ENCODE results near the gene TMUB1.

The TMUB1 gene

DNA sequence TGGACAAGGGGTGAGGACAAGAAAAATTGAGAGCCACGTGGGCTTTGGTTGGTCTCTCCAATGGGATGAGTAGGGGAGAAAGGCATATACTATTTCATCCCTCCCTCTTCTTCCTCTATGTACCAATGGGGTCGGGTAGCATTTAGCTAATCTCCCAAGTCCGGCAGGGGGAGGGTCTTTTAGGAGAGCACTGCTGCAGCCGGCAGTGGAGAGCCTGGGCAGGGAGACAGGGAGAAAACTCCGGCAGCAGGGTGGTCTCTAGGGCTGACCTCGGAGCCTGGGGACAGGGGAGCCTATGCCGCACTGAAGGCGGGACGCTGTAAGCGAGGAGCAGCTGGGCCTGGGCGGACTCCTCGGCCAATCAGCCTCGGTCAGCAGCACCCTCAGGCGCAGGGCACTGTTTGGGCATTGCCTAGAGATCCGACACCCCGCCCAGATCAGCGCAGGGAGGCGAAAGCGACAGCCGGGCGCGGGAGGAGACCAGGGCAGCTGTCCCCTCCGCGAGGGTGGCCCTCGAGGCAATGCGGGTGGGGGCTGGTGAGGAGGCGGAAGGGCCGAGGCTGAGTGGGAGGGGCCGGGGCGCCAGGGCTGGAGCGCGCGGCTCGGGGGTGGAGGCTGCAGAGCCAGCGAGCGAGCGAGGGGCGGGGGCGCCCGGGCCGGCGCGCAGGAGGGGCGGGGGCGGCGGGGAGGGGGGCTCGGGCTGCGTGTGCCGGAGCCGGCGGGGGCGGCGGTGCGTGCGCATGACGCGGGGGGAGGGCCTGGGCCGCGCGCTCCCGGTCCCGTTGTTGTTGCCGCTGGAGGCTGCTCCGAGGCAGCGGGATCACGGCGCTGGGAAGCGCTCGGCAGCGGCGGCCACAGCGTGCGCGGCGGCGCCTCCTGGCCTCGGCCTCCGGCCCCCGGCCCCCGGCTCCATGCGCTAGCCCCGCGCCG, 2.7 kb upstream of the TMUB1 start, which contains the start of gene AGAP3:
Gene AGAP3, plus strand, starts transcription at position 785 of the 930 bp plus-strand sequence. CDS start 267 bp downstream, outside the sequence.
- peaks cover 29% of the 10 kb centered on the region for H4K20me1 ChIP-seq (ENCODE audit: insufficient read depth, low read length, poor library complexity, severe bottlenecking)
- TF ChIP-seq, protein P1, sequence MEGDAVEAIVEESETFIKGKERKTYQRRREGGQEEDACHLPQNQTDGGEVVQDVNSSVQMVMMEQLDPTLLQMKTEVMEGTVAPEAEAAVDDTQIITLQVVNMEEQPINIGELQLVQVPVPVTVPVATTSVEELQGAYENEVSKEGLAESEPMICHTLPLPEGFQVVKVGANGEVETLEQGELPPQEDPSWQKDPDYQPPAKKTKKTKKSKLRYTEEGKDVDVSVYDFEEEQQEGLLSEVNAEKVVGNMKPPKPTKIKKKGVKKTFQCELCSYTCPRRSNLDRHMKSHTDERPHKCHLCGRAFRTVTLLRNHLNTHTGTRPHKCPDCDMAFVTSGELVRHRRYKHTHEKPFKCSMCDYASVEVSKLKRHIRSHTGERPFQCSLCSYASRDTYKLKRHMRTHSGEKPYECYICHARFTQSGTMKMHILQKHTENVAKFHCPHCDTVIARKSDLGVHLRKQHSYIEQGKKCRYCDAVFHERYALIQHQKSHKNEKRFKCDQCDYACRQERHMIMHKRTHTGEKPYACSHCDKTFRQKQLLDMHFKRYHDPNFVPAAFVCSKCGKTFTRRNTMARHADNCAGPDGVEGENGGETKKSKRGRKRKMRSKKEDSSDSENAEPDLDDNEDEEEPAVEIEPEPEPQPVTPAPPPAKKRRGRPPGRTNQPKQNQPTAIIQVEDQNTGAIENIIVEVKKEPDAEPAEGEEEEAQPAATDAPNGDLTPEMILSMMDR (conservative IDR thresholded peaks at IDR 0.05; ENCODE audit: low read length): no peak
- no peak for TF ChIP-seq EZH2phosphoT487 (IDR thresholded peaks at IDR 0.05; ENCODE audit: borderline replicate concordance)
- peak within 1 kb of the TSS; percentile 94 for H3K4me3 ChIP-seq (ENCODE audit: low read length, poor library complexity, severe bottlenecking)
- H3K9me3 ChIP-seq (ENCODE audit: insufficient read depth, low read depth, low read length): no peaks in the 10 kb centered on the region
- H3K9ac ChIP-seq (ENCODE audit: low read depth, low read length, poor library complexity, severe bottlenecking): peak within 1 kb of the TSS; percentile 89
- peaks cover 45% of the 10 kb centered on the region for H3K4me1 ChIP-seq (ENCODE audit: insufficient read depth, low read length, poor library complexity, severe bottlenecking)
- peak within 1 kb of the TSS; percentile 98 for H3K4me2 ChIP-seq (ENCODE audit: low read depth, low read length, poor library complexity, severe bottlenecking)
- no peaks in the 10 kb centered on the region for H3K36me3 ChIP-seq (ENCODE audit: insufficient read depth, low read length)
- H3K79me2 ChIP-seq (ENCODE audit: insufficient read depth, low read length): peaks cover 63% of the 10 kb centered on the region
- no peaks in the 10 kb centered on the region for H3K9me2 ChIP-seq (replicated peaks; ENCODE audit: low read depth, low read length)
- H3K27me3 ChIP-seq (ENCODE audit: insufficient read depth, low read length, poor library complexity, severe bottlenecking): no peaks in the 10 kb centered on the region
- no peaks in the 10 kb centered on the region for H3F3A ChIP-seq (ENCODE audit: low read depth)
- H2AFZ ChIP-seq (ENCODE audit: low read length): peak within 1 kb of the TSS; percentile 97

DNA sequence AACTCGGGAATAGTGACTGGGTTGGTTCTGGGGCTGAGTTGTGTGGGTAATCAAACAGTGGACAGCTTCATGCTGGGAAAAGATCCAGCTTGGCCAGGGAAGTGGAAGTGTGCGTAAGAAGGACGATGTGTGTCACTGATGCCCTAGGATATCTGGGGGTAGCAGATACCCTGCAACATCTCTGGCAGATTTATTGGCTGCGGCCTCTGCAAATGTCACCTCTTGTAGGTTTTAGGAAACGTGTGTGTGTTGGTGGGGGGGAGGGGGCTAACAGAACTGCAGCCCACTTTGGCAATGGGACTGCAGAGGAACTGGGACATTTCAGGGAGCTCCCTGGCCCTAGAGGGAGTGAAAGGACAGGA, 2.0 kb upstream of the TMUB1 start:
- H3K4me2 ChIP-seq (ENCODE audit: low read depth, low read length, poor library complexity, severe bottlenecking): peak overlapping the region; percentile 92
- H4K20me1 ChIP-seq (ENCODE audit: insufficient read depth, low read length, poor library complexity, severe bottlenecking): peaks cover 28% of the 10 kb centered on the region
- H2AFZ ChIP-seq (ENCODE audit: low read length): 0 out of 2 replicates have a peak overlapping the region, but pooled peaks have one; percentile 97
- peak overlapping the region; percentile 79 for H3K9ac ChIP-seq (ENCODE audit: low read depth, low read length, poor library complexity, severe bottlenecking)
- H3K79me2 ChIP-seq (ENCODE audit: insufficient read depth, low read length): peaks cover 61% of the 10 kb centered on the region
- peaks cover 45% of the 10 kb centered on the region for H3K4me1 ChIP-seq (ENCODE audit: insufficient read depth, low read length, poor library complexity, severe bottlenecking)
- TF ChIP-seq, protein P1 (conservative IDR thresholded peaks at IDR 0.05; ENCODE audit: low read length): no peak
- TF ChIP-seq EZH2phosphoT487 (IDR thresholded peaks at IDR 0.05; ENCODE audit: borderline replicate concordance): no peak
- no peaks in the 10 kb centered on the region for H3K36me3 ChIP-seq (ENCODE audit: insufficient read depth, low read length)
- H3K27me3 ChIP-seq (ENCODE audit: insufficient read depth, low read length, poor library complexity, severe bottlenecking): no peaks in the 10 kb centered on the region
- no peaks in the 10 kb centered on the region for H3F3A ChIP-seq (ENCODE audit: low read depth)
- H3K9me2 ChIP-seq (replicated peaks; ENCODE audit: low read depth, low read length): no peaks in the 10 kb centered on the region
- H3K4me3 ChIP-seq (ENCODE audit: low read length, poor library complexity, severe bottlenecking): peak overlapping the region; percentile 75
- H3K9me3 ChIP-seq (ENCODE audit: insufficient read depth, low read depth, low read length): no peaks in the 10 kb centered on the region

DNA sequence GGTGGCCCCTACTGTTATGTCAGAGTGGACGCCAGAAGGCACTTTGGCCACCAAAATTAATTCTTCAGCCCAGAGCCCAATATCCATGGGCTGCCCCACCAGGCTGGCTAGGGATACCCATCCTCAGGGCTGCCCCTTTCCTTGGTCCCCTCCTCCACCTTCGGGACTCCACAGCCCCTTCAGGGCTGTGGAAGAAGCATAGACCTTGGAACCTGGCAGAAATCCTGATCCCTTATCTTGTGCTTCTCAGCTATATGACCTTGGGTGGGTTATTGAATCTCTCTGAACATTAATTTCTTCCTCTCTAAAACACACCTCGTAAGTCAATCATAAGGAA, 499 bp upstream of the TMUB1 start:
- Histone ChIP-seq H3K27me3 (ENCODE audit: insufficient read depth, low read length, poor library complexity, severe bottlenecking) (no peaks in the 10 kb centered on the region), H3F3A (ENCODE audit: low read depth) (no peaks in the 10 kb centered on the region), H2AFZ (ENCODE audit: low read length) (peak overlapping the region; percentile 90), H3K4me1 (ENCODE audit: insufficient read depth, low read length, poor library complexity, severe bottlenecking) (peaks cover 45% of the 10 kb centered on the region), H3K9me2 (replicated peaks; ENCODE audit: low read depth, low read length) (no peaks in the 10 kb centered on the region), H3K9me3 (ENCODE audit: insufficient read depth, low read depth, low read length) (no peaks in the 10 kb centered on the region), H3K36me3 (ENCODE audit: insufficient read depth, low read length) (no peaks in the 10 kb centered on the region; the same call in 1 of the 2 replicates), H3K9ac (ENCODE audit: low read depth, low read length, poor library complexity, severe bottlenecking) (peak overlapping the region; percentile 99), H3K79me2 (ENCODE audit: insufficient read depth, low read length) (peaks cover 61% of the 10 kb centered on the region), H4K20me1 (ENCODE audit: insufficient read depth, low read length, poor library complexity, severe bottlenecking) (peaks cover 32% of the 10 kb centered on the region), H3K4me2 (ENCODE audit: low read depth, low read length, poor library complexity, severe bottlenecking) (peak overlapping the region; percentile 88), H3K4me3 (ENCODE audit: low read length, poor library complexity, severe bottlenecking) (peak overlapping the region; percentile 100)
- TF ChIP-seq, protein P1 (conservative IDR thresholded peaks at IDR 0.05; ENCODE audit: low read length): no peak
- no peak for TF ChIP-seq EZH2phosphoT487 (IDR thresholded peaks at IDR 0.05; ENCODE audit: borderline replicate concordance)
